ENCODE measurements around the gene MXD3.

MXD3 gene

DNA sequence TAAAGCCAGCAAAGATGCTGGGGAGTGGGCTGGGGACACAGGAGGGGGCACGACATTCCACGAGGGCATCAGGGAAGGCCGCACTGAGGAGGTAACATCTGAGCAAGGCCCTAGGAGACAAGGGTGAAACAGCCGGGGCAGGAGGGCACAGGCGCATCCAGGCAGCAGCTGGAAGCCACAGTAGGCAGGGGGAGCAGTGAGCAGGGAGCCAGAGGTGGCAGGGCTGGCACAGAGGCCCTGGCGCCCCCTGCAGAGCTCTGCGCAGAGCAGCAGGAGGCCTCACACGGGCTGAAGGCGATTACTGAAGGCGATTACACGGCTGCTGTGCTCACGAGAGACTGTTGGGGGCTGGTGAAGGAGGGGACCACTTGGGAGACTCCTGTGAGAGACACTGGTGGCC lies 24.4 kb upstream of the MXD3 start:
- no peak for TF ChIP-seq FOXP2 (optimal IDR thresholded peaks at IDR 0.05; ENCODE audit: borderline replicate concordance, extremely low read depth, extremely low read length, insufficient read depth)
- no peak for TF ChIP-seq POLR2AphosphoS5 (IDR thresholded peaks at IDR 0.05; ENCODE audit: low read depth, low read length)
- no peak for TF ChIP-seq TAF1 (IDR thresholded peaks at IDR 0.05; ENCODE audit: borderline replicate concordance, insufficient read depth, low read length)
- TF ChIP-seq, protein P1, sequence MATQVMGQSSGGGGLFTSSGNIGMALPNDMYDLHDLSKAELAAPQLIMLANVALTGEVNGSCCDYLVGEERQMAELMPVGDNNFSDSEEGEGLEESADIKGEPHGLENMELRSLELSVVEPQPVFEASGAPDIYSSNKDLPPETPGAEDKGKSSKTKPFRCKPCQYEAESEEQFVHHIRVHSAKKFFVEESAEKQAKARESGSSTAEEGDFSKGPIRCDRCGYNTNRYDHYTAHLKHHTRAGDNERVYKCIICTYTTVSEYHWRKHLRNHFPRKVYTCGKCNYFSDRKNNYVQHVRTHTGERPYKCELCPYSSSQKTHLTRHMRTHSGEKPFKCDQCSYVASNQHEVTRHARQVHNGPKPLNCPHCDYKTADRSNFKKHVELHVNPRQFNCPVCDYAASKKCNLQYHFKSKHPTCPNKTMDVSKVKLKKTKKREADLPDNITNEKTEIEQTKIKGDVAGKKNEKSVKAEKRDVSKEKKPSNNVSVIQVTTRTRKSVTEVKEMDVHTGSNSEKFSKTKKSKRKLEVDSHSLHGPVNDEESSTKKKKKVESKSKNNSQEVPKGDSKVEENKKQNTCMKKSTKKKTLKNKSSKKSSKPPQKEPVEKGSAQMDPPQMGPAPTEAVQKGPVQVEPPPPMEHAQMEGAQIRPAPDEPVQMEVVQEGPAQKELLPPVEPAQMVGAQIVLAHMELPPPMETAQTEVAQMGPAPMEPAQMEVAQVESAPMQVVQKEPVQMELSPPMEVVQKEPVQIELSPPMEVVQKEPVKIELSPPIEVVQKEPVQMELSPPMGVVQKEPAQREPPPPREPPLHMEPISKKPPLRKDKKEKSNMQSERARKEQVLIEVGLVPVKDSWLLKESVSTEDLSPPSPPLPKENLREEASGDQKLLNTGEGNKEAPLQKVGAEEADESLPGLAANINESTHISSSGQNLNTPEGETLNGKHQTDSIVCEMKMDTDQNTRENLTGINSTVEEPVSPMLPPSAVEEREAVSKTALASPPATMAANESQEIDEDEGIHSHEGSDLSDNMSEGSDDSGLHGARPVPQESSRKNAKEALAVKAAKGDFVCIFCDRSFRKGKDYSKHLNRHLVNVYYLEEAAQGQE (IDR thresholded peaks at IDR 0.05; ENCODE audit: insufficient read depth in 1 of 2, low read depth in 2 of 2, low read length in 2 of 2): no peak
- TF ChIP-seq SIN3A (IDR thresholded peaks at IDR 0.05; ENCODE audit: borderline replicate concordance, insufficient read depth, low read length): no peak

DNA sequence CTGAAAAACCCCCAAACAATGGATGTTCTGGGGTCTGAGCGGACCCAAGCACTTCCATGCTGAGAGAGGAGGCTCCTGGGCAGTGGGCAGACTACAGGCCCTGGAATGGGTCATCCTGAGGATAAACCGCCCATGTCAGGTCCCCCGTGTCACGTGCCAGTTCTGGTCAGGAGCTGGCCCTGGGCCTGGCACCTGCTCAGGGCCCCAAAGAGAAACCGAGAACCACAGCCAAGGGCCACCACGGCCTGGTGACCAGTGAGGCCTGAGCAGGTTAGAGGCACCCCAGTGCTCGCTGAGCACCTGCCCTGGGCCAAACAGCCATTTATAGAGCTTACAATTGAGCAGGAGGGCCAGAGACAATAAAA lies 24.0 kb upstream of the MXD3 start:
- no peak for TF ChIP-seq FOXP2 (optimal IDR thresholded peaks at IDR 0.05; ENCODE audit: borderline replicate concordance, extremely low read depth, extremely low read length, insufficient read depth)
- TF ChIP-seq SIN3A (IDR thresholded peaks at IDR 0.05; ENCODE audit: borderline replicate concordance, insufficient read depth, low read length): no peak

DNA sequence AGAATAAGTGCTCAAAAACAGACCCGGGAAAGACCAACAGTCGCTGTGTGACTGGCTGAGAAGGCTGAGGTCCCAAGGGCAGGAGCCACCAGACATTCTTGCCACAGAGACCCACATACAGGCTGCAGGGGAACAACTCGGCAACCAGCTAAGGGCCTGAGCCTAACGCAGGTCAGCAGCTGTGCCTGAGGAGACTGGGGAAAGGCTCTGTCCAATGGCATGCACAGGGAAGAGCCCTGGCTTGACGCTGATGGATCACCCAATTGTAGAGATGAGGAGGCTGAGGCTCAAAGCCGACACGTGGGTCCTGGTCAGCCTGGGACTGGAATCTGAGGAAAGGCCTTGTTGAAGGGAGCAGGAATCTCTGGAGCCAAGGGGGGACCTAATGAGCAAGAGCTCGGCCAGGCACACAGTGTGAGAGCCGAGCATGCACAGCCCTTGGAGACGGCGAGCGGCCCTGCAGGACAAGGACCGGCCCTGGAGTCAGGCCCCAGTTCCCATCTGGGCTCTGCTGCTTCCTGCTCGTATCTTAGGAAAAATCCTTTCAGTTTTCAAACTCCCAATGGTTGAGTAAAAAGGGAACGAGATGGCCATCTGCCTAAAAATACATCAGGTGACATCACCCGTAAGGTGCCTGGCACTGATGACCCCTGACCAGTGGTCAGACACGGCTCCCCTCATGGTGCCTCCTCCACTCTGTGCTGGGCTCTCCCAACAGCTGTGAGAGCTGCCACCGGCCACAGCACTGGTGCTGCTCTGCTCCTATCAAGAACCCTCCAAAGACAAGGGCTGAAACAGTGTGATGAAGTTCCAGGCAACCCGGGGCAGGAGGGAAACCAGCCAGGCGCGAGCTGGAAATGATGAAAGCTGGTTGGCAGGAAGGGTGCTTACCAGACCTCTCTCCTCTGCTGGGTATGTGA lies 23.3 kb upstream of the MXD3 start:
- TF ChIP-seq FOXP2 (optimal IDR thresholded peaks at IDR 0.05; ENCODE audit: borderline replicate concordance, extremely low read depth, extremely low read length, insufficient read depth): no peak
- TF ChIP-seq, protein P1 (IDR thresholded peaks at IDR 0.05; ENCODE audit: insufficient read depth in 1 of 2, low read depth in 2 of 2, low read length in 2 of 2): no peak
- TF ChIP-seq POLR2AphosphoS5 (IDR thresholded peaks at IDR 0.05; ENCODE audit: low read depth, low read length): no peak
- no peak for TF ChIP-seq TAF1 (IDR thresholded peaks at IDR 0.05; ENCODE audit: borderline replicate concordance, insufficient read depth, low read length)
- TF ChIP-seq SIN3A (IDR thresholded peaks at IDR 0.05; ENCODE audit: borderline replicate concordance, insufficient read depth, low read length): no peak

DNA sequence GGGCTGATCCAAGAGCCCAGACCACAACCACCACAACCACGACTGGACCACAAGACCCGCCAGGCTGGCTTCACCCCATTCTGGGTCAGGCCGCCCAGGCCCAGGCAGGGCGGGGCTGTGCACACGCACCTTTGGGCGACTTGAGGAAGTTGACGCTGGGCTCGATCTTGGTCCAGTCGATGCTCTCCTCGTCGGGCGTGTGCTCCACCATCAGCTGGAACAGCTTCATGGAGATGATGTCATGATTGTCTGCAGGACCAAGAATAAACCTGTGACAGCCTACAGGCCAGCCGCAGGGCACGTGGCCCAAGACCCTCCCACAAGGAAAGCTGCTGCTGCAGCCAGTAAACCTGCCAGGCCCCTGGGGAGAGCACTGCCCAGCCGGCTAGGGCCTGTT lies 22.5 kb upstream of the MXD3 start:
- TF ChIP-seq, protein P1 (IDR thresholded peaks at IDR 0.05; ENCODE audit: insufficient read depth in 1 of 2, low read depth in 2 of 2, low read length in 2 of 2): no peak
- TF ChIP-seq FOXP2 (optimal IDR thresholded peaks at IDR 0.05; ENCODE audit: borderline replicate concordance, extremely low read depth, extremely low read length, insufficient read depth) (no peak), SIN3A (IDR thresholded peaks at IDR 0.05; ENCODE audit: borderline replicate concordance, insufficient read depth, low read length) (no peak), TAF1 (IDR thresholded peaks at IDR 0.05; ENCODE audit: borderline replicate concordance, insufficient read depth, low read length) (no peak), POLR2AphosphoS5 (IDR thresholded peaks at IDR 0.05; ENCODE audit: low read depth, low read length) (no peak)

DNA sequence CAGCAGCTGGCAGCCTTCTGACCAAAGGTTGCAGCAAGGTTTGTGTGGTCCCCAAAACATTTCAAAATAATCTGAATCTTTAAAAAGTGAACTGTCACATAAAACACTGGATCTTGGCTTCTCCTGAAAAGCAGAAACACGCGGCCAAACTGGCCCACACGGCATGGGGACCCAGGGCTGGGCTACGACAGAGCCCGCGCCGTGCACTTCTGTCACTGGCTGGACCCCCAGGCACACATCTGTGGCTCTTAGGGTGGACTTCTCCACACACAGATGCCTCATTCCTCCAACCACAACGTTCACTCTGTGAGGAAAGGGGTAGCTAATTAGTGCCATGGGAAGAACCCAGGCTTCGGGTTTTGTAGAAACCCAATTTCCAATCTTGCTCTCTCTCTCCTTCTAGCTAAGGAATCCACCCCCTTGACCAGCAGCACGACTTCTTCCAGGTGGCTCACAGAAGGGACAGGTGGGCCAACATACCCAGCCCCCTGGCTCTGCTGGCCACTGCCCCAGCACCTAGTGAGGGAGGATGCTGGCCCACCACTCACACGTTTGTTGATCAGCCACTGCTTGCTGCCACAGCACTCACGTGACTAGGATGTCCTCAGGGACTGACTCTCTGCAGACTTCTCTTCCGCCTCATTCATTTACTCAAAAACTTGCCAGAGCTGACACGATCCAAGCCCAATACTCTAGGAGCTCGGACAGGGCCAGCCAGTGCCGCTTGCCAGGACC lies 21.9 kb upstream of the MXD3 start:
- TF ChIP-seq, protein P1 (IDR thresholded peaks at IDR 0.05; ENCODE audit: insufficient read depth in 1 of 2, low read depth in 2 of 2, low read length in 2 of 2): no peak
- no peak for TF ChIP-seq POLR2AphosphoS5 (IDR thresholded peaks at IDR 0.05; ENCODE audit: low read depth, low read length)
- no peak for TF ChIP-seq SIN3A (IDR thresholded peaks at IDR 0.05; ENCODE audit: borderline replicate concordance, insufficient read depth, low read length)
- no peak for TF ChIP-seq TAF1 (IDR thresholded peaks at IDR 0.05; ENCODE audit: borderline replicate concordance, insufficient read depth, low read length)
- no peak for TF ChIP-seq FOXP2 (optimal IDR thresholded peaks at IDR 0.05; ENCODE audit: borderline replicate concordance, extremely low read depth, extremely low read length, insufficient read depth)

Measured in PFSK-1 (cell line).